Neural progenitor cell (in vitro differentiated cells): ENCODE results near the gene SYT5.

Experiments used
- EZH2 ChIP-seq: fragments of 200-600 bp; sonication (generic); IDR thresholded peaks from 2 replicates; pipeline ENCODE4 v1.6.1; 2017; ENCODE audit warnings: antibody characterized with exemption, mild to moderate bottlenecking, moderate library complexity
- EZH2phosphoT487 ChIP-seq: fragments of 200-600 bp; sonication (generic); IDR thresholded peaks from 2 replicates; pipeline ENCODE4 v1.6.1; 2017; ENCODE audit warnings: antibody characterized with exemption
- TF ChIP-seq, protein P1 (sequence below): fragments of 200-600 bp; sonication (generic); IDR thresholded peaks from 2 replicates; pipeline ENCODE4 v1.5.1; 2017; ENCODE audit warnings: antibody characterized with exemption, mild to moderate bottlenecking

DNA sequence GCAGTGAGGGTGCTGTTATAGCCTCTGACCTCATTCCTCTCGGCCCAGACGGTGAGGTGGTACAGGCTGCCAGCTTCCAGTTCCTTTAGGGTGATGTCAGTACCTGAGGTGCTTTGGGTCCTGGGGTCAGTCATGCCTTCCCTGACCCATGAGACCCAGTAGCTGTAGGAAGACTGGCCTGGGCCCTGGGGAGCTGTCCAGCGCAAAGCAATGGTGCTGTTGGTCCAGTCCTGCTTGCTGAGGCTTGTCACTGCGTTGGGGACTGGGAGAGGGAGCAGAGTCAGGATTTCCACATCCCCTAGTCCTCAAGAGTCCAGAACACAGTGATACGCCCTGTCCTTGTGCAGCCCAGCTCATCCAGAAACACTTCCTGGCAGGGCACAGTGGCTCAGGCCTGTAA is 18.6 kb upstream of the SYT5 start:
- TF ChIP-seq, protein P1, sequence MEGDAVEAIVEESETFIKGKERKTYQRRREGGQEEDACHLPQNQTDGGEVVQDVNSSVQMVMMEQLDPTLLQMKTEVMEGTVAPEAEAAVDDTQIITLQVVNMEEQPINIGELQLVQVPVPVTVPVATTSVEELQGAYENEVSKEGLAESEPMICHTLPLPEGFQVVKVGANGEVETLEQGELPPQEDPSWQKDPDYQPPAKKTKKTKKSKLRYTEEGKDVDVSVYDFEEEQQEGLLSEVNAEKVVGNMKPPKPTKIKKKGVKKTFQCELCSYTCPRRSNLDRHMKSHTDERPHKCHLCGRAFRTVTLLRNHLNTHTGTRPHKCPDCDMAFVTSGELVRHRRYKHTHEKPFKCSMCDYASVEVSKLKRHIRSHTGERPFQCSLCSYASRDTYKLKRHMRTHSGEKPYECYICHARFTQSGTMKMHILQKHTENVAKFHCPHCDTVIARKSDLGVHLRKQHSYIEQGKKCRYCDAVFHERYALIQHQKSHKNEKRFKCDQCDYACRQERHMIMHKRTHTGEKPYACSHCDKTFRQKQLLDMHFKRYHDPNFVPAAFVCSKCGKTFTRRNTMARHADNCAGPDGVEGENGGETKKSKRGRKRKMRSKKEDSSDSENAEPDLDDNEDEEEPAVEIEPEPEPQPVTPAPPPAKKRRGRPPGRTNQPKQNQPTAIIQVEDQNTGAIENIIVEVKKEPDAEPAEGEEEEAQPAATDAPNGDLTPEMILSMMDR = no peak
- TF ChIP-seq EZH2 (no peak), EZH2phosphoT487 (no peak)
